ENCODE measurements around the gene HSP90AA1.

HSP90AA1 gene

GRCh38 chr14:102034301-102034700 lies 52.5 kb downstream of the HSP90AA1 start:
- no peak for DNase-seq

- no peak for DNase-seq
Measured at GRCh38 chr14:102033241-102033640, 53.6 kb downstream of the HSP90AA1 start.
